ENCODE data around the gene NR1D2. TPM values are rescaled to one million over a fixed set of nuclear protein-coding genes. Genes with fewer than 3 reads are reported as not detected.

The NR1D2 gene
- total RNA-seq, 1 experiment from 2014 or later: 18.4 TPM

- H3K9me3 Mint-ChIP-seq: no peaks in the 10 kb centered on the region
- H3K27me3 Mint-ChIP-seq (ENCODE audit: low read depth): peaks cover 16% of the 10 kb centered on the region
- peak; percentile 97 for DNase-seq (ENCODE audit: low spot score)
- peak overlapping the region; percentile 87 for H3K4me3 Mint-ChIP-seq
- CTCF ChIA-PET: interaction anchor here (0.7 to 0.9 kb wide), 2 partner anchors 30 to 57 kb away, joined by 3 read pairs; partner anchors contain the start of genes NKIRAS1 and RPL15
- 0 out of 2 replicates have a peak, but pooled peaks cover 5% of the 10 kb centered on the region for H3K36me3 Mint-ChIP-seq
- peak; percentile 68 for ATAC-seq
- POLR2A ChIA-PET: interaction anchor here (0.5 to 6.3 kb wide), 3 partner anchors 29 to 45 kb away, joined by 3 to 31 read pairs (median 4); partner anchors contain the start of genes NKIRAS1 and RPL15
- H3K27ac Mint-ChIP-seq: peak overlapping the region; percentile 99
- peaks cover 40% of the 10 kb centered on the region for H3K4me1 Mint-ChIP-seq
- TF ChIP-seq RORB (CRISPR knock-in tag; IDR thresholded peaks at IDR 0.05) (no peak), JUN (CRISPR knock-in tag; IDR thresholded peaks at IDR 0.05) (peak; percentile 45; the same call in 1 of the 2 replicates), ZBTB21 (CRISPR knock-in tag; IDR thresholded peaks at IDR 0.05; ENCODE audit: borderline replicate concordance) (peak; percentile 91; the same call in 1 of the 2 replicates), GTF2I (CRISPR knock-in tag; conservative IDR thresholded peaks at IDR 0.05) (no peak), FOXP1 (CRISPR knock-in tag; IDR thresholded peaks at IDR 0.05; ENCODE audit: borderline replicate concordance) (peak; percentile 37; the same call in 1 of the 2 replicates), ESRRA (CRISPR knock-in tag; IDR thresholded peaks at IDR 0.05; ENCODE audit: borderline replicate concordance) (peak; percentile 80), ZNF423 (CRISPR knock-in tag; IDR thresholded peaks at IDR 0.05) (peak; percentile 94), CBFB (CRISPR knock-in tag; IDR thresholded peaks at IDR 0.05; ENCODE audit: low read depth) (0 out of 2 replicates have a peak, but pooled peaks have one; percentile 48), TP53 (CRISPR knock-in tag; IDR thresholded peaks at IDR 0.05) (peak; percentile 55; the same call in 1 of the 2 replicates), TEAD1 (CRISPR knock-in tag; IDR thresholded peaks at IDR 0.05) (peak; percentile 22), ERG (CRISPR knock-in tag; IDR thresholded peaks at IDR 0.05) (0 out of 2 replicates have a peak, but pooled peaks have one; percentile 47), SMAD4 (CRISPR knock-in tag; IDR thresholded peaks at IDR 0.05) (0 out of 2 replicates have a peak, but pooled peaks have one; percentile 29), SP1 (CRISPR knock-in tag; conservative IDR thresholded peaks at IDR 0.05) (peak; percentile 90), CREM (CRISPR knock-in tag; IDR thresholded peaks at IDR 0.05) (peak; percentile 83), GABPB1 (CRISPR knock-in tag; IDR thresholded peaks at IDR 0.05) (peak; percentile 26; the same call in 1 of the 2 replicates), NFATC4 (CRISPR knock-in tag; IDR thresholded peaks at IDR 0.05) (0 out of 2 replicates have a peak, but pooled peaks have one; percentile 80), ATF1 (CRISPR knock-in tag; IDR thresholded peaks at IDR 0.05) (0 out of 2 replicates have a peak, but pooled peaks have one; percentile 18)
- TF ChIP-seq, protein P1, sequence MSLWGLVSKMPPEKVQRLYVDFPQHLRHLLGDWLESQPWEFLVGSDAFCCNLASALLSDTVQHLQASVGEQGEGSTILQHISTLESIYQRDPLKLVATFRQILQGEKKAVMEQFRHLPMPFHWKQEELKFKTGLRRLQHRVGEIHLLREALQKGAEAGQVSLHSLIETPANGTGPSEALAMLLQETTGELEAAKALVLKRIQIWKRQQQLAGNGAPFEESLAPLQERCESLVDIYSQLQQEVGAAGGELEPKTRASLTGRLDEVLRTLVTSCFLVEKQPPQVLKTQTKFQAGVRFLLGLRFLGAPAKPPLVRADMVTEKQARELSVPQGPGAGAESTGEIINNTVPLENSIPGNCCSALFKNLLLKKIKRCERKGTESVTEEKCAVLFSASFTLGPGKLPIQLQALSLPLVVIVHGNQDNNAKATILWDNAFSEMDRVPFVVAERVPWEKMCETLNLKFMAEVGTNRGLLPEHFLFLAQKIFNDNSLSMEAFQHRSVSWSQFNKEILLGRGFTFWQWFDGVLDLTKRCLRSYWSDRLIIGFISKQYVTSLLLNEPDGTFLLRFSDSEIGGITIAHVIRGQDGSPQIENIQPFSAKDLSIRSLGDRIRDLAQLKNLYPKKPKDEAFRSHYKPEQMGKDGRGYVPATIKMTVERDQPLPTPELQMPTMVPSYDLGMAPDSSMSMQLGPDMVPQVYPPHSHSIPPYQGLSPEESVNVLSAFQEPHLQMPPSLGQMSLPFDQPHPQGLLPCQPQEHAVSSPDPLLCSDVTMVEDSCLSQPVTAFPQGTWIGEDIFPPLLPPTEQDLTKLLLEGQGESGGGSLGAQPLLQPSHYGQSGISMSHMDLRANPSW (CRISPR knock-in tag; conservative IDR thresholded peaks at IDR 0.05; ENCODE audit: low read depth): no peak
- TF ChIP-seq, protein P2, sequence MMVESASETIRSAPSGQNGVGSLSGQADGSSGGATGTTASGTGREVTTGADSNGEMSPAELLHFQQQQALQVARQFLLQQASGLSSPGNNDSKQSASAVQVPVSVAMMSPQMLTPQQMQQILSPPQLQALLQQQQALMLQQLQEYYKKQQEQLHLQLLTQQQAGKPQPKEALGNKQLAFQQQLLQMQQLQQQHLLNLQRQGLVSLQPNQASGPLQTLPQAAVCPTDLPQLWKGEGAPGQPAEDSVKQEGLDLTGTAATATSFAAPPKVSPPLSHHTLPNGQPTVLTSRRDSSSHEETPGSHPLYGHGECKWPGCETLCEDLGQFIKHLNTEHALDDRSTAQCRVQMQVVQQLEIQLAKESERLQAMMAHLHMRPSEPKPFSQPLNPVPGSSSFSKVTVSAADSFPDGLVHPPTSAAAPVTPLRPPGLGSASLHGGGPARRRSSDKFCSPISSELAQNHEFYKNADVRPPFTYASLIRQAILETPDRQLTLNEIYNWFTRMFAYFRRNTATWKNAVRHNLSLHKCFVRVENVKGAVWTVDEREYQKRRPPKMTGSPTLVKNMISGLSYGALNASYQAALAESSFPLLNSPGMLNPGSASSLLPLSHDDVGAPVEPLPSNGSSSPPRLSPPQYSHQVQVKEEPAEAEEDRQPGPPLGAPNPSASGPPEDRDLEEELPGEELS (CRISPR knock-in tag; IDR thresholded peaks at IDR 0.05): peak; percentile 12; the same call in 1 of the 2 replicates
- TF ChIP-seq, protein P3, sequence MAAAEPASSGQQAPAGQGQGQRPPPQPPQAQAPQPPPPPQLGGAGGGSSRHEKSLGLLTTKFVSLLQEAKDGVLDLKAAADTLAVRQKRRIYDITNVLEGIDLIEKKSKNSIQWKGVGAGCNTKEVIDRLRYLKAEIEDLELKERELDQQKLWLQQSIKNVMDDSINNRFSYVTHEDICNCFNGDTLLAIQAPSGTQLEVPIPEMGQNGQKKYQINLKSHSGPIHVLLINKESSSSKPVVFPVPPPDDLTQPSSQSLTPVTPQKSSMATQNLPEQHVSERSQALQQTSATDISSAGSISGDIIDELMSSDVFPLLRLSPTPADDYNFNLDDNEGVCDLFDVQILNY (CRISPR knock-in tag; IDR thresholded peaks at IDR 0.05): peak; percentile 73; the same call in 1 of the 2 replicates
- TF ChIP-seq, protein P4, sequence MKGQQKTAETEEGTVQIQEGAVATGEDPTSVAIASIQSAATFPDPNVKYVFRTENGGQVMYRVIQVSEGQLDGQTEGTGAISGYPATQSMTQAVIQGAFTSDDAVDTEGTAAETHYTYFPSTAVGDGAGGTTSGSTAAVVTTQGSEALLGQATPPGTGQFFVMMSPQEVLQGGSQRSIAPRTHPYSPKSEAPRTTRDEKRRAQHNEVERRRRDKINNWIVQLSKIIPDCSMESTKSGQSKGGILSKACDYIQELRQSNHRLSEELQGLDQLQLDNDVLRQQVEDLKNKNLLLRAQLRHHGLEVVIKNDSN (CRISPR knock-in tag; IDR thresholded peaks at IDR 0.05): peak; percentile 87
- TF ChIP-seq, protein P5, sequence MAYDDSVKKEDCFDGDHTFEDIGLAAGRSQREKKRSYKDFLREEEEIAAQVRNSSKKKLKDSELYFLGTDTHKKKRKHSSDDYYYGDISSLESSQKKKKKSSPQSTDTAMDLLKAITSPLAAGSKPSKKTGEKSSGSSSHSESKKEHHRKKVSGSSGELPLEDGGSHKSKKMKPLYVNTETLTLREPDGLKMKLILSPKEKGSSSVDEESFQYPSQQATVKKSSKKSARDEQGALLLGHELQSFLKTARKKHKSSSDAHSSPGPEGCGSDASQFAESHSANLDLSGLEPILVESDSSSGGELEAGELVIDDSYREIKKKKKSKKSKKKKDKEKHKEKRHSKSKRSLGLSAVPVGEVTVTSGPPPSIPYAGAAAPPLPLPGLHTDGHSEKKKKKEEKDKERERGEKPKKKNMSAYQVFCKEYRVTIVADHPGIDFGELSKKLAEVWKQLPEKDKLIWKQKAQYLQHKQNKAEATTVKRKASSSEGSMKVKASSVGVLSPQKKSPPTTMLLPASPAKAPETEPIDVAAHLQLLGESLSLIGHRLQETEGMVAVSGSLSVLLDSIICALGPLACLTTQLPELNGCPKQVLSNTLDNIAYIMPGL (CRISPR knock-in tag; IDR thresholded peaks at IDR 0.05): peak; percentile 79
Measured at GRCh38 chr3:23945913-23946687, 1.0 kb downstream of the NR1D2 start.

All from WTC11 (cell line).